Gastrocnemius medialis (tissue), 4 donors: ENCODE data around the gene PPP6R3.

Experiments used
- POLR2A ChIP-seq, 2 donors: fragments of 450-650 bp; IDR thresholded peaks; one replicate each; pipeline ENCODE4 v1.6.1; 2017; ENCODE audit warnings: antibody characterized with exemption in 2 of 2, mild to moderate bottlenecking in 2 of 2, moderate library complexity in 2 of 2
- TF ChIP-seq, protein P1 (sequence below), 5 experiments: fragments of 450-650 bp in 3 of 5; fragments of 200-600 bp in 2 of 5; sonication (generic) in 2 of 5; IDR thresholded peaks in 4 of 5; conservative IDR thresholded peaks in 1 of 5; 1 replicate in 4 of 5; 2 replicates in 1 of 5; pipeline ENCODE4 v1.5.1; 2016 to 2019; ENCODE audit warnings: antibody characterized with exemption in 5 of 5, mild to moderate bottlenecking in 3 of 5, moderate library complexity in 3 of 5

DNA sequence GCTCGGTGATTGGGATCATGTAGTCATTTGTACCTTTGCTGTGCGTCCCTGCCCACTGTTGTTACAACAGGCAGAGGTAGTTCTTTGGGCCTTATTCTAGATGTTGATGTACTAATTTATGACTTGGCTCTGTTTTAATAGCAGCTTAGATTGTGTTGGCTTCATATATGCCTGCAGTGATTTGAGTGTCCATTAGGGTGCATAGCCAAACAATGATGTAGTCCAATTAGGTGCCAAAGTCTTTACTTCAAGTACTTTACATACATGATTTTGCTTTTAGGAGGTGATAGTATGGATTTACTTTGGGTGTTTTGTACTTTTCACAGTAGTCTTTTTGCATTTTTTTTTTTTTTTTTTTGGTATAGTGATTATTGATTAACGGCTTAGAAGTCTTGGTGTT, 46.4 kb downstream of the PPP6R3 start:
- TF ChIP-seq, protein P1, sequence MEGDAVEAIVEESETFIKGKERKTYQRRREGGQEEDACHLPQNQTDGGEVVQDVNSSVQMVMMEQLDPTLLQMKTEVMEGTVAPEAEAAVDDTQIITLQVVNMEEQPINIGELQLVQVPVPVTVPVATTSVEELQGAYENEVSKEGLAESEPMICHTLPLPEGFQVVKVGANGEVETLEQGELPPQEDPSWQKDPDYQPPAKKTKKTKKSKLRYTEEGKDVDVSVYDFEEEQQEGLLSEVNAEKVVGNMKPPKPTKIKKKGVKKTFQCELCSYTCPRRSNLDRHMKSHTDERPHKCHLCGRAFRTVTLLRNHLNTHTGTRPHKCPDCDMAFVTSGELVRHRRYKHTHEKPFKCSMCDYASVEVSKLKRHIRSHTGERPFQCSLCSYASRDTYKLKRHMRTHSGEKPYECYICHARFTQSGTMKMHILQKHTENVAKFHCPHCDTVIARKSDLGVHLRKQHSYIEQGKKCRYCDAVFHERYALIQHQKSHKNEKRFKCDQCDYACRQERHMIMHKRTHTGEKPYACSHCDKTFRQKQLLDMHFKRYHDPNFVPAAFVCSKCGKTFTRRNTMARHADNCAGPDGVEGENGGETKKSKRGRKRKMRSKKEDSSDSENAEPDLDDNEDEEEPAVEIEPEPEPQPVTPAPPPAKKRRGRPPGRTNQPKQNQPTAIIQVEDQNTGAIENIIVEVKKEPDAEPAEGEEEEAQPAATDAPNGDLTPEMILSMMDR (IDR thresholded peaks at IDR 0.05 in 4 of 5, conservative IDR thresholded peaks at IDR 0.05 in 1 of 5) = no peak
- TF ChIP-seq POLR2A (IDR thresholded peaks at IDR 0.05) = no peak
